GOT3 (cell line): Measurements from ENCODE around the gene MDFIC2.
"Not testable (repeated sequence)": the region's sequence is repeated elsewhere in the genome, so short reads cannot be mapped to it uniquely, and the experiment has no call there.

ENCODE experiments used
- DNase-seq: peaks from one replicate; lab custom pipeline; 2025; ENCODE audit warnings: mixed read lengths; lab: John Stamatoyannopoulos, UW

The MDFIC2 gene

GRCh38 chr3:70312336-70312735 is at the start of gene MDFIC2:
Gene MDFIC2 (minus strand): TSS chr3:70312638. CDS start chr3:70311973, 665 bp downstream.
- DNase-seq, result no peak

GRCh38 chr3:70360979-70361760 is 48.7 kb upstream of the MDFIC2 start:
- DNase-seq, result no peak

GRCh38 chr3:70359711-70360110 is 47.3 kb upstream of the MDFIC2 start:
- DNase-seq, result no peak

- no peak for DNase-seq
These were observed 46.6 kb upstream of the MDFIC2 start for GRCh38 chr3:70358978-70359580.

- no peak for DNase-seq
These were observed 39.8 kb upstream of the MDFIC2 start for GRCh38 chr3:70352215-70352614.

GRCh38 chr3:70342149-70342548 is 29.7 kb upstream of the MDFIC2 start:
- no peak for DNase-seq

- not testable (repeated sequence) for DNase-seq
These were observed 24.4 kb upstream of the MDFIC2 start for GRCh38 chr3:70336885-70337284.

GRCh38 chr3:70333080-70333479 is 20.6 kb upstream of the MDFIC2 start:
- DNase-seq, result no peak

- DNase-seq, result no peak
These were observed 2.6 kb upstream of the MDFIC2 start for GRCh38 chr3:70315021-70315420.

GRCh38 chr3:70310809-70311208 is 1.6 kb downstream of the MDFIC2 start:
- no peak for DNase-seq

GRCh38 chr3:70309591-70309990 is 2.8 kb downstream of the MDFIC2 start:
- no peak for DNase-seq

GRCh38 chr3:70308760-70309159 is 3.7 kb downstream of the MDFIC2 start:
- DNase-seq, result no peak

- DNase-seq, result no peak
These were observed 5.7 kb downstream of the MDFIC2 start for GRCh38 chr3:70306736-70307135.

GRCh38 chr3:70298385-70298784 is 14.1 kb downstream of the MDFIC2 start:
- DNase-seq, result no peak

GRCh38 chr3:70291097-70291482 is 21.3 kb downstream of the MDFIC2 start:
- no peak for DNase-seq

- not testable (repeated sequence) for DNase-seq
These were observed 21.9 kb downstream of the MDFIC2 start for GRCh38 chr3:70290431-70291096.

- no peak for DNase-seq
These were observed 30.8 kb downstream of the MDFIC2 start for GRCh38 chr3:70281663-70282062.

GRCh38 chr3:70277304-70277703 is 35.1 kb downstream of the MDFIC2 start:
- DNase-seq, result no peak

GRCh38 chr3:70276901-70277300 is 35.5 kb downstream of the MDFIC2 start:
- no peak for DNase-seq

- DNase-seq, result no peak
These were observed 38.9 kb downstream of the MDFIC2 start for GRCh38 chr3:70273492-70273891.

GRCh38 chr3:70272798-70273197 is 39.6 kb downstream of the MDFIC2 start:
- no peak for DNase-seq

- DNase-seq, result no peak
These were observed 48.2 kb downstream of the MDFIC2 start for GRCh38 chr3:70264122-70264780.

- DNase-seq, result no peak
These were observed 51.2 kb downstream of the MDFIC2 start for GRCh38 chr3:70261283-70261682.
